Neural progenitor cell (in vitro differentiated cells): ENCODE data around the gene AEBP1.

ENCODE experiments used
- EZH2 ChIP-seq: fragments of 200-600 bp; sonication (generic); IDR thresholded peaks from 2 replicates; pipeline ENCODE4 v1.6.1; 2017; ENCODE audit warnings: antibody characterized with exemption, mild to moderate bottlenecking, moderate library complexity
- TF ChIP-seq, protein P1 (sequence below): fragments of 200-600 bp; sonication (generic); IDR thresholded peaks from 2 replicates; pipeline ENCODE4 v1.5.1; 2017; ENCODE audit warnings: antibody characterized with exemption, mild to moderate bottlenecking

DNA sequence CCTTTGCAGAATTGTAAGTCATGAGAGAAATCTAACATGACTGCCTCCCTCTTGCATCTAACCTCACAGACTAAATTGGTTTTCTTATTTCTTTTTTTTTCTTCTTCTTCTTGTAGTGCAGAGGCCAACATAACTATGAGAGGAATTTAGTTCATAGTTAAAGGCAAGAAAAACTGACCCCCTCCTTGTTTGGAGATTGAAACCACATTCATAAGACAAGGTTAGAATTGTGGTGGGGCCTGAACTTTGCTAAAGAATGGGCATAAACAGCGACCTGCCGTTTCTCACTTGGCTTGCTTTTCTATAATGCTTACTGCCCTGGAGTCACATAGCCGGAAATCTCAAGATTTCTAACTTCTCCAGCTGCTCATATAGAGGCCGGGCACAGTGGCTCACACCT lies 19.4 kb upstream of the AEBP1 start:
- TF ChIP-seq, protein P1, sequence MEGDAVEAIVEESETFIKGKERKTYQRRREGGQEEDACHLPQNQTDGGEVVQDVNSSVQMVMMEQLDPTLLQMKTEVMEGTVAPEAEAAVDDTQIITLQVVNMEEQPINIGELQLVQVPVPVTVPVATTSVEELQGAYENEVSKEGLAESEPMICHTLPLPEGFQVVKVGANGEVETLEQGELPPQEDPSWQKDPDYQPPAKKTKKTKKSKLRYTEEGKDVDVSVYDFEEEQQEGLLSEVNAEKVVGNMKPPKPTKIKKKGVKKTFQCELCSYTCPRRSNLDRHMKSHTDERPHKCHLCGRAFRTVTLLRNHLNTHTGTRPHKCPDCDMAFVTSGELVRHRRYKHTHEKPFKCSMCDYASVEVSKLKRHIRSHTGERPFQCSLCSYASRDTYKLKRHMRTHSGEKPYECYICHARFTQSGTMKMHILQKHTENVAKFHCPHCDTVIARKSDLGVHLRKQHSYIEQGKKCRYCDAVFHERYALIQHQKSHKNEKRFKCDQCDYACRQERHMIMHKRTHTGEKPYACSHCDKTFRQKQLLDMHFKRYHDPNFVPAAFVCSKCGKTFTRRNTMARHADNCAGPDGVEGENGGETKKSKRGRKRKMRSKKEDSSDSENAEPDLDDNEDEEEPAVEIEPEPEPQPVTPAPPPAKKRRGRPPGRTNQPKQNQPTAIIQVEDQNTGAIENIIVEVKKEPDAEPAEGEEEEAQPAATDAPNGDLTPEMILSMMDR = no peak
- TF ChIP-seq EZH2 = no peak
